ENCODE measurements around the gene CXCR6. TPM values are rescaled to one million over a fixed set of nuclear protein-coding genes. Genes with fewer than 3 reads are reported as not detected.

The CXCR6 gene
- total and polyA plus RNA-seq, 2 of the 13 experiments (the other 11 are each of a cell fraction or from before 2014, with no cell fraction given): not detected

GRCh38 chr3:45907769-45908705 lies 35.2 kb upstream of the CXCR6 start (continued):
- TF ChIP-seq SYNCRIP (IDR thresholded peaks at IDR 0.05; ENCODE audit: insufficient read depth, low read depth, low read length) (no peak), ZNF788 (CRISPR knock-in tag; IDR thresholded peaks at IDR 0.05; ENCODE audit: borderline replicate concordance) (no peak), ZNF839 (CRISPR knock-in tag; IDR thresholded peaks at IDR 0.05; ENCODE audit: borderline replicate concordance) (no peak), RARG (CRISPR knock-in tag; IDR thresholded peaks at IDR 0.05; ENCODE audit: low read depth) (no peak), ZNF670 (CRISPR knock-in tag; IDR thresholded peaks at IDR 0.05; ENCODE audit: borderline replicate concordance) (no peak), GLI4 (CRISPR knock-in tag; IDR thresholded peaks at IDR 0.05; ENCODE audit: borderline replicate concordance) (no peak), ZNF225 (CRISPR knock-in tag; IDR thresholded peaks at IDR 0.05) (no peak), PRDM15 (CRISPR knock-in tag; IDR thresholded peaks at IDR 0.05) (no peak), KDM2A (CRISPR knock-in tag; IDR thresholded peaks at IDR 0.05; ENCODE audit: borderline replicate concordance, low read depth) (no peak)
